Gastrocnemius medialis (tissue), 4 donors: ENCODE results near the gene EMX1.

Source experiments
- POLR2A ChIP-seq, 2 donors: fragments of 450-650 bp; IDR thresholded peaks; one replicate each; pipeline ENCODE4 v1.6.1; 2017; ENCODE audit warnings: antibody characterized with exemption in 2 of 2, mild to moderate bottlenecking in 2 of 2, moderate library complexity in 2 of 2
- TF ChIP-seq, protein P1 (sequence below), 5 experiments: fragments of 450-650 bp in 3 of 5; fragments of 200-600 bp in 2 of 5; sonication (generic) in 2 of 5; IDR thresholded peaks in 4 of 5; conservative IDR thresholded peaks in 1 of 5; 1 replicate in 4 of 5; 2 replicates in 1 of 5; pipeline ENCODE4 v1.5.1; 2016 to 2019; ENCODE audit warnings: antibody characterized with exemption in 5 of 5, mild to moderate bottlenecking in 3 of 5, moderate library complexity in 3 of 5

DNA sequence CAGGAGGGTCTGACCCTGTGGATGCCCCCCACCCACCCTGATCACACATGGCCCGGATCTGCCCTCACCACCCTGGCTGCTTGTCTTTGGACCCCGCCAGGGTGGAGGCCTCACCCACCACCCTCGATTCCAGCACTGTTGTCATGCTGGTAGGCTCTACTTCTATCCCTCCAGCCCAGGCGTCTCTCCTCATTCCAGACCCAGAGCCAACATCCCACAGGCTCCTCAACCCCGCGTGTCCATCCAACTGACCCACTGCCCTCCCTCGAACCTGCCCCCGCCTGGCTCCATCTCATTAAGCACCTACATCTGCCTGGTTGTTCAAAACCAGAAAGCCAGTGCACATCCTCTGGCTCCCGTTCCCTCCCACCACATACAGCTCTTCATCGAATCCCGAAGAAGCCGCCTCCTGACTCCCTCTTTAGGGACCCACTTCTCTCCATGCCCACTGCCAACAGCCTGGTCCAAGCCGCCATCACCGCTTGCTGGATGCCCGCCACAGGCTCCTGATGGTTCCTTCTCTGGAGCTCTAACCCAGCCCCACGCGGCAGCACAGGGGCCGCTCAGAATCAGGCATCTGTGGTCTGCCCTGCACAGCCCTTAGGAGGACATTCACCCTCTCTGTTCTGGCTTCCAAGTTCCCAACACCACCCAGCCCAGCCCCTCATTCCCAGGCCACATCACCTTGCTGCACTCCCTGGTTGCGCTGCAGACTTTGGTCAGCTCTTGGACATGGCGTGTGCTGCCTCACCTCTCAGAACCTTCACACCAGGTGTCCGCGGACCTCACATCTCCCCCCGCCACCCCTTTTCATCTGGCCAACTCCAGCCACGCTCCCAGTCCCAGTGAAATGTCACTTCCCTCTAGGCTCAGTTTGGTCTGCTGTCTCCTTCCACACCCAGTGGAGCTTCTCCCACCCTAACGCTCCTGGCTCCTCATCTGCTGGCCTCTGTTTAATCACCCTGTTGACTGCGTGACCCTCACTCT is 43.0 kb downstream of the EMX1 start:
- TF ChIP-seq, protein P1, sequence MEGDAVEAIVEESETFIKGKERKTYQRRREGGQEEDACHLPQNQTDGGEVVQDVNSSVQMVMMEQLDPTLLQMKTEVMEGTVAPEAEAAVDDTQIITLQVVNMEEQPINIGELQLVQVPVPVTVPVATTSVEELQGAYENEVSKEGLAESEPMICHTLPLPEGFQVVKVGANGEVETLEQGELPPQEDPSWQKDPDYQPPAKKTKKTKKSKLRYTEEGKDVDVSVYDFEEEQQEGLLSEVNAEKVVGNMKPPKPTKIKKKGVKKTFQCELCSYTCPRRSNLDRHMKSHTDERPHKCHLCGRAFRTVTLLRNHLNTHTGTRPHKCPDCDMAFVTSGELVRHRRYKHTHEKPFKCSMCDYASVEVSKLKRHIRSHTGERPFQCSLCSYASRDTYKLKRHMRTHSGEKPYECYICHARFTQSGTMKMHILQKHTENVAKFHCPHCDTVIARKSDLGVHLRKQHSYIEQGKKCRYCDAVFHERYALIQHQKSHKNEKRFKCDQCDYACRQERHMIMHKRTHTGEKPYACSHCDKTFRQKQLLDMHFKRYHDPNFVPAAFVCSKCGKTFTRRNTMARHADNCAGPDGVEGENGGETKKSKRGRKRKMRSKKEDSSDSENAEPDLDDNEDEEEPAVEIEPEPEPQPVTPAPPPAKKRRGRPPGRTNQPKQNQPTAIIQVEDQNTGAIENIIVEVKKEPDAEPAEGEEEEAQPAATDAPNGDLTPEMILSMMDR (IDR thresholded peaks at IDR 0.05 in 4 of 5, conservative IDR thresholded peaks at IDR 0.05 in 1 of 5): no peak
- no peak for TF ChIP-seq POLR2A (IDR thresholded peaks at IDR 0.05)
